NCI-H128 (cell line): Measurements from ENCODE around the gene PGAP3.

Experiments
- DNase-seq: peaks from one replicate; lab custom pipeline; 2025; ENCODE audit not compliant: unreplicated experiment; lab: John Stamatoyannopoulos, UW

The PGAP3 gene

DNA sequence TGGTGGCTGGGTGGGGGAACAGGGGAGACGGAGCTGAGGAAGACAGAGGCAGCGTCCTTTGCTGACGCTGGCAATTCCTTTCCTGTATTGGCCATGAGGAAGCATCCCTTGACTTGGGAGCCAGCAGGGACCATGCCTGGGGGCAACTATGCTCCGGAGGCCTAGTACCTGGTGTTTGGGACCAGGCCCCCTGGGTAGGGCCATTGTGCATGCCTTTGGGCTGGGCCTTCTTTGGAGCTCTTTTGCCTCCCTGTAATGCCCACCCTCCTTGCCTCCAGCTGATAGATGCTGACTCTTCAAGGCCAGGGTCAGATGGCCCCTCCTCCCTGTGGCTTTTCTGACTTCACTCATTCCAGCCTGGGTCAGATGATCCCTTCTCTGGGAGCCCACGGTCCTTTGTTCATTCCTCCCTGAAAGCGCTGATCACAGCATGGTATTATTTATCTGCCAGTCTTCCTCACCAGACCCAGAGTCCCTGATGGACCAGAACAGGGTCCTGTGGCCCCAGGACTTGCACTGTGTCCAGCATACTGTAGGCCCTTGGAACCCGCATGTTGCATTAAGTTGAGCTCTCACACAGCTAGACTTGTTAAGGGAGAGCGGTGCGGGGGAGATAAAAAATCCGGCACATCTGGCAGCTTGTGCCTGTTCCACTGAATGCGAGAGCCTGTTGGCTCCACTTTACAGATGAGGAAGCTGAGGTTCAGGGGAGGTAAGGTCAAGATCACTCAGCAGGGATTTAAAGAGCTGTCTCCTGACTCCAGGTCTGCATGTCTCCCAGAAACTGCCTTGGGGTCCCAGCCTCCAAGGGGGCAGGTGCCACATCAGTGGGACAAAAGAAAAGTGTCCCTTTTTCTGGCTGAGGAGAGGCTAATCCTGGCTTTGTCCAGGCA, 48.0 kb downstream of the PGAP3 start:
- DNase-seq, result no peak

DNA sequence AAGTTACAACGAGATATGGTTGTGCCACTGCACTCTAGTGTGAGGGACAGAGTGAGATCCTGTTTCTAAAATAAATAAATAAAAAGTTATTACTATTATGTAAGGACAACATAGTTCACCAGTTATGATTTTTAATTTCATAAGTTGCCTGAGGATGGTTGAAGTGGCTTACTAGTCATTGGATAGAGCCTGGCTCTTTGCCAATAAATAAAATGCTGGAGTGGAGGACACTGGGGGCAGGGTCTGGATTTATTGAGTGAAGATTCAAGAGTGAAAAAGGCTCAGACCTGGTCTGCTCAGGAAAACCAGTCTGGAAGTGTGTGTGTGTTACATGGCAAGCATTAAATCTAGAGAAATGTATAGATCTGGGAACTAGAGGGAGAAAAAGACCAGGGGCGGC, 48.8 kb downstream of the PGAP3 start:
- no peak for DNase-seq

DNA sequence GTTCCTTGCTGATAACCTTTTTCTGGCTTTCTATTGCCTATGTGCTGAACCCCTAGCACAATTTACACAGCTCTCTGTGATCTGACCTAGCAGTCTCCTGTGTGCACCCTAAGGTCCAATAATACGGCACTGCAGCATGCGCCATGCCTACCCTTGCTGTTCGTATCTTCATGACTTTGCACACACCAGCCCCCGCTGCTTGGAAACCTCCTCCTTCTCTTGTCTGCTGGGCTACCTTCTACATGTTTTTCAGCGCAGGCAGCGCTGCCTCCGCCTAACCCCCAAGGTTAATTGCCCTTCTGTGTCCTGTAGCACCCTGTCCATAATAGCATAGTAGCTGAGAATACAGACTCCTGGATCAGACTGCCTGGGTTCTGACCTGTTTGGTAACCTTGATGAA, 49.5 kb downstream of the PGAP3 start:
- no peak for DNase-seq

DNA sequence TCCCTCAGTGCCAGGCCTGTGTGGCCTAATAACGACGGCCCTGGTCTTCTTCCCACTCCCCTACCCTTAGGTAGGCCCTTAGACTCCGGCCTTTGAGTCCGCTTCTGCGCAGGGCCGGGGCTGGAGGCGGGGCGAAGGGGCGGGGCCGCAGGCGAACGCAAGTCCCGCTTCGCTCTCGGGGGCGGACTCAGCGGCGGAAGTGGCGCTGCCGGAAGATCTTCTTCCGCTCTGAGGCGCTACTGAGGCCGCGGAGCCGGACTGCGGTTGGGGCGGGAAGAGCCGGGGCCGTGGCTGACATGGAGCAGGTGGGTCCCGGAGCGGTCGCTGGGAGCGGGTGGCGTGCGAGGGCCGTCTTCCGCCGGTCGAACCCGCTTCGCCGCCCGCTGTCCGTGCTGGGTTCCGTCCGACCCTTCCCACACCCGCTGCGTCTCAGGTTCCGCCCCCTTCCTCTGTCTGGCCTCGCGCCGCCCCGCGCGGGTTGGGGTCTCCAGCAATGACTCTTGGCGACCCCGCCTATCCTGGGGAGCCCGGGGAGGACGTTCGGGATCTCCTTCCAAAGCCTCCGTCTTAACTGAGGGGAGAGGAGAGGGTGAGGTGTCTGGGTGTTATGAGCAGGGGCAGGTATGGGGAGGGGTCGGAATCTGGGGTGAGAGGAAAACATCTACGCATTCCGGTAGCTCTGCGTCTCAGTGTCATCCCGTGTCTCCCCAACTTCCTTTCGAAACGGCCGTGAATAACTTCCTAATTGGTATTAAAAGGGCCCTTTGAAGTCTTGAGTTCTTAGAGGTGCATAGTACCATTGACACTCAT, 50.7 kb downstream of the PGAP3 start, which contains the start of gene STARD3:
Gene STARD3, plus strand, starts transcription at position 218 of the 810 bp plus-strand sequence. CDS start 16,388 bp downstream, outside the sequence.
- DNase-seq, result peak; percentile 48

DNA sequence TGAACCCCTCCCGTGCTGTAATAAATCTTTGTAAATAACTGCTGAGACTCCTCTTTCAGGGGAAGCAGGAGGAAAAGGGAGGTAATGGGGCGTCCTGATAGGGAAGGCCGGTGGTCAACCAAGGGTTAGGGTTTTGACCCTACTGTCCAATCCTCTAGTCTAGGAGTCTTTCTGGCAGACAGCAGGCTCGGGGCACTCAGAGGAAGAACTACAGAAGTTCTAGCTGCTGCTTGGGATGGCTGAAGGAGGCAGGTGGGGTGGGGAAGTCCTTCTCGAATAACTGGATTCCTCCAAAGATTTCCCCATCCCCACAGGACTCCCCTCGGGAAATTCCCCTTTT, 51.3 kb downstream of the PGAP3 start:
- no peak for DNase-seq

DNA sequence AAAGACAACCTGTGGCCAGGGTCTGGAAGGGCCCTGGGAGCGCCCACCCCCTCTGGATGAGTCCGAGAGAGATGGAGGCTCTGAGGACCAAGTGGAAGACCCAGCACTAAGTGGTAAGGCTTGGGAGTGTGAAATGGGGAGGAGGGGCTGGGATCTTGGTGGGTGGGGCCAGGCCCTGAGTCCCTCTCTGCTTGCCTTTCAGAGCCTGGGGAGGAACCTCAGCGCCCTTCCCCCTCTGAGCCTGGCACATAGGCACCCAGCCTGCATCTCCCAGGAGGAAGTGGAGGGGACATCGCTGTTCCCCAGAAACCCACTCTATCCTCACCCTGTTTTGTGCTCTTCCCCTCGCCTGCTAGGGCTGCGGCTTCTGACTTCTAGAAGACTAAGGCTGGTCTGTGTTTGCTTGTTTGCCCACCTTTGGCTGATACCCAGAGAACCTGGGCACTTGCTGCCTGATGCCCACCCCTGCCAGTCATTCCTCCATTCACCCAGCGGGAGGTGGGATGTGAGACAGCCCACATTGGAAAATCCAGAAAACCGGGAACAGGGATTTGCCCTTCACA, 52.2 kb downstream of the PGAP3 start:
- DNase-seq, result no peak

DNA sequence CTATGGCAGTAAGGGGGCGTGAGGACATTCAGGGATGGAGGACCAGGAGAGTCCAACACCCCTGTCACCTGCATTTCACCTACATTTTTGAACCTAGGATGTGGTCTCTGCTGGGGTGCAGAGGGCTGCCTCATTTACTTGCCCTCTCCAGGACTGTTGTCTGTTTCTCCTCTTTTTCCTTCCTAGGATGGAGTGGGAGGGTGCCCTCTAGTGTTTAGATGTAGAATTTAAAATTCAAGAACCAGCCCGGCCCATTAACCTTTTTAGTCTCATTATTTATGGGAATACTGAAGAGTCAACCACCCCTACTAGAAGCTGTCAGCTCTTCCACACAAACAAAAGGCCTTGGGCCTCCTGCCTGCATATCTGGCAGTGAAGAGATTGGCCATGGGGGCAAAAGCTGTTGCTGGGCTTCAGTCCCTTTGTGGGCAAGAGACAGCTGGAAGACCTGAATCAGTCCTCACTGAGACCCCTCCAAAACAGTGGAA, 53.4 kb downstream of the PGAP3 start:
- no peak for DNase-seq

DNA sequence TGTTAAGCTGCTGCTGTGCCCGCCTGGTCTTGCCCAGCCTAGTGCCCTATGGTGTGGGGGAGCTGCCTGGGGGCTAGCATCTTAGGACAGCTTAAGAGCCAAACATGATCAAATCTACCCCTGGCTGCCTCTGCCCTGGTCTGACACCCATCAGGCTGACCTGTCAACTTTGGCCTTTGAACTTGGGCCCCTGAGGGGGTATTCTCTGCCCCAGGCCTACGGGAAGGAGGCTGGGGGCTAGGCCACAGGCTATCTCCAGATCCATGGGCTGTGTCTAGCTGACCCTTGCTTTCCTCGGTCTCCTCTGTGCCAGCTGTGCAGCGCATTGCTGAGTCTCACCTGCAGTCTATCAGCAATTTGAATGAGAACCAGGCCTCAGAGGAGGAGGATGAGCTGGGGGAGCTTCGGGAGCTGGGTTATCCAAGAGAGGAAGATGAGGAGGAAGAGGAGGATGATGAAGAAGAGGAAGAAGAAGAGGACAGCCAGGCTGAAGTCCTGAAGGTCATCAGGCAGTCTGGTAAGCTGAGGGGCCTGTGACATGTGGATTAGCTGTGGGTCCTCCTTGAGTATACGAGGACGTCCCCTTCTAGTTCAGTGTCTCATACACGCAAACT, 54.2 kb downstream of the PGAP3 start:
- no peak for DNase-seq

DNA sequence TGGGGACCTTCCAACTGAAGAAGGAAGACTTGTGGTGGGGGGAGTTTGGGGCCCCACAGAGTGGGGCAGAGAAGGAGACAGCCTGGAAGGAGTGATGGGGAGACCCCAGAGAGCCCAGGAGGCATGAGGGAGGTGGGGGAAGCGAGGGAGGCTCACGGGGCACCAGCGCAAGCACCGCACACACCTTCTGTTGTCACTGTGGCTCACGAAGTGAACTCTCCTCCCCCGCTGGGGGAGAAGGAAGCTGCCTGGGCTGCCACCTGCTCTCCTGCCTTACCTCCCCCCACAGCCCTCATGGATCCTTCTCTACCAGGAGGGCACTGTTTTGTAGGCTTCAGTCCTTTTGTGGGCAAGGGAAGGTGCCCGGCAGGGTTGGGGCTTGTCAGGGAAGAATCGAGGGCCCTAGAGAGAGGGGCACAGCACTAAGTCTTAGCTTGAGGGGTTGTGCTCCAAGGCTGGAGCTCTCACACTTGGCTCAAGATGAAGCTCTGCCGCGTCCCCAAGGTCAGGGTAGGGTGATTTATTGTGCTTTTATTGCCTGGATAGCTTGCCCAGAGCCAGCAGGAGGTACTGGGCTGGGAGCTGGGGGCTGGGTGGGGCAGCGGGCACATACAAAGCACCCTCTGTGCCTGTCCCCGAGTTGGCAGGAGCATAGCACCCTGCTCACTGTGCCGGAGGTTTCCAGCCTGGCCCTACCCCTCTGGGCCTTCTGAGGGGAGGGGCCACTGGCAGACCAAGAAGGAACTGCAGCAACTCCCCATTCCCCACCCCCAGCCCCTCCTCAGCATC, 55.5 kb downstream of the PGAP3 start:
- no peak for DNase-seq

DNA sequence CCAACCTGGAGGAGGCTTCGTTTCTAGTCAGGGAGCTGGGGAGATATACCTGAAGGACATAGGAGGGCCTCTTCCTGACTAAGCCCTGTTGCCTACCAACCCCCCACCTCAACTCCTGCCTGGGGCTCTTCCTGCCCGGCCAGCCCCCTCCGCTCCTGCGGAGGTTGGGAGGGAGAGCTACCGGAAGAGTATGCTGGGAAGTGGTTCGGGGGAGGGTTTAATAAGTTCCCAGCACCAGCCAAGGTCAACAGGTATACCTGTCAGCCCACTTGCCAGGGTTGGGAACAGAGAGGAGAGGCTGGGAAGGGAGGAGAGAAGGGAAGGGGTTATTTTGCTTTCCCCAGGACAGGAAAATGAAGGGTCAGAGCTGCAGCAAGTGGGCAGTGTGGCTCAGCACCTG, 56.5 kb downstream of the PGAP3 start:
- DNase-seq, result no peak

DNA sequence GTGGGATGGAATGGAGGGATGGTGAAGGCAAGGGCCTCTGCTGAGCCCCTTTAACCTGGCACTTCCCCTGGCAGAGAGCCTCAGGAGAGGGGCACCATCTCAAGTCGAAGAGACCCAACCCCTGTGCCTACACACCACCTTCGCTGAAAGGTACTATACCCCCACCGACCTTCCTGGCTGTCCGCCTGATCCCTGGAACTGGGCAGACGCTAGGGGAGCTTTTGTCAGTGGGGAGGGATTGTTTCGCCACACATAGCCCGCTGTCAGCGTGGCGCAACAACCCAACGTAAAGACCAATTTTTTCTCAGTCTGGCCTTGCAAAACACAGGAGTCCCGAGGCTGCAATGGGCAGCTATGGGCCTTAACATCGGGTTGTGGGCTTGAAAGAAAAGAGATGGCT, 58.0 kb downstream of the PGAP3 start:
- DNase-seq, result no peak

DNA sequence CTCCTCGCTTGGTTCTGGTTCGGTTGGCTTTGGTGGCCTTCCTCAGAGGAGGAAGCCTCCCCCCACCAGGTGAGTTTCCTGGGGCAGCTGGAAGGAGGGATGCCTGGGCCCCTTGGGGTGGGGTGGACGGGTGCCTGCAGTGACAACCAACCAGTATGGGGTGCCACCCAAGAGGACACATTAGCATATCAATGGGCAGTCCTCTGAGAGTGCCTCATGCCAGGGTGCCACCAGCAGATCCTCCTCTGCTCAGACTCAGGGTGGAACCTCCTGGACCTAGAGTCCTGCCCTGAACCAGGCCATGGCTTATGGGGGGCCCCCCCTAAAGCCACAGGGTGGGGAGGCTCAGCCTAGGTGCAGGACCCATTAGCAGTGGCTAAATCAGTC, 58.4 kb downstream of the PGAP3 start:
- no peak for DNase-seq

DNA sequence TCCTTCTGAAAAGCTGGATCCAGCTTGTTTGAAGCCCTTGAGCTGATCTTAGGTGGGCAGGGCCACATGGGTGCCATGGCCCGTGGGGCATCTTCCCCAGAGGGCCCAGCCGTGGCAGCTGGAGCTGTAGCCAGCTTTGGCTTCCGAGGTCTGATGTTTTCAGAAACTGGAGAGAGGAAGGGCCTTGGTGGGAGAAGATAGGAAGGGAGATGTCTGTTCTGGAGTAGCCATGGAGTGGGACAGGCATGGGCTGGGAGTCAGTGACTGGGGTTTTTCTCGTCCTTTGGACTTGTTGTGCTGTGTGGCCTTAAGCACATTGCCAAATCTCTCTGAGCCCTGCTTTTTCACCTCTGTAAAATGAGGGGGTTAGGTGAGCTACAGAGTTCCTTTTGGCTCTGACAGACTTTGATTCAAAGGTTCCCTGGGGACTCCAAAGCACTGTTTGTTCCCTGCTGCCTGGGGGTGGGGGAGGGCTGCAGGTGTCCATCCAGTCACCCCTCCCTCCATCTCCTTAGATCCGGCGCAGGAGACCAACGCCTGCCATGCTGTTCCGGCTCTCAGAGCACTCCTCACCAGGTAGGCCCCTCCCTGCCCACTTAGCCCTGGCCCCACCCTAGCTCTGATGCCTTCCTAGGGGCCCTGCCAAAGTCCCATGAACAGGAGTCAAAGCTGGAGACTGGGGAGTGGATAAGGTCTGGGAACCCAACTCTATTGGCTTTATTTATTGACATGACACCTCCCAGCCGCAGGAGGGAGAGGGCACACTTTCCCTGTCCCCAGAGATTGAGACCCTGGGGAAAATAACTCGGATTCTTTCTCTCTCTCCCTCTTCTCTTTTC, 59.0 kb downstream of the PGAP3 start:
- DNase-seq, result no peak

DNA sequence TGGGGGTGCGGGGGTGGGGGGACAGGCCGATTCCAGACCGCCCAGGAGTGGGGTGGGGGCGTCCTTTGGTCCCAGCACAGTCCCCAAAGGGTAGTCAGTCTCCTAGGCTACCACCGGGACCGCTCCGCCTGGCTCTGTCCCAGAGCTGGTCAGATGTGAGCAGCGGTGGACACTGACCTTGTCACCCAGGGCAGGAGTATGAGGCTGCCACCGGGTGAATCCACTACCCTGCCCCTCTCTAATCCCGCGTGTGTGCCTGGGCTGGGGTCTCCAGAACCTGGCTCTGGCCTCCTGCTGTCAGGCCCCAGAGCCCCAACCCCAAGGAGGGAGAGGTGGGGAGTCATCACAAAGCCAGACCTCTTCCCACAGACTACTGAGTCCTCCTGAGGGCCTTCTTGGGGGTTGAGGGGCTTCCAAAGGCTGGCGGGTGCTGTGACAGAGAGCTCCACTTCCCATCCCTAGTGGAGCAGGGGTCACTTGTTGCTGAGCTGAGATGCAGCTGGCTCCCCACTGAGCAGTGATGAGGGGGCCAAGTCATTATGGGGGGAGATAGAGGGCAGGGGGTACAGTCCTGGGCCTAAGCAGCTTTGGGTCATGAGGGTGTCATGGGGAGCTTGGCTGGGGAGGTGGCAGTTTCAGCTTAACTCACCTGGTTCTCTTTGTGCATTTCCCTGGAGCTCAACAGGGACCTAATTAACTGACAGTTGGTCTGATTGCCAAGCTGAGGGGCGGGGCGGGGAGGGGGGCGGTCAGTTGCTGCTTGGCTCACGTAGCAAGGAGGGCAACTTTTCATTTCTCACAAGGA, 59.9 kb downstream of the PGAP3 start:
- DNase-seq, result no peak

DNA sequence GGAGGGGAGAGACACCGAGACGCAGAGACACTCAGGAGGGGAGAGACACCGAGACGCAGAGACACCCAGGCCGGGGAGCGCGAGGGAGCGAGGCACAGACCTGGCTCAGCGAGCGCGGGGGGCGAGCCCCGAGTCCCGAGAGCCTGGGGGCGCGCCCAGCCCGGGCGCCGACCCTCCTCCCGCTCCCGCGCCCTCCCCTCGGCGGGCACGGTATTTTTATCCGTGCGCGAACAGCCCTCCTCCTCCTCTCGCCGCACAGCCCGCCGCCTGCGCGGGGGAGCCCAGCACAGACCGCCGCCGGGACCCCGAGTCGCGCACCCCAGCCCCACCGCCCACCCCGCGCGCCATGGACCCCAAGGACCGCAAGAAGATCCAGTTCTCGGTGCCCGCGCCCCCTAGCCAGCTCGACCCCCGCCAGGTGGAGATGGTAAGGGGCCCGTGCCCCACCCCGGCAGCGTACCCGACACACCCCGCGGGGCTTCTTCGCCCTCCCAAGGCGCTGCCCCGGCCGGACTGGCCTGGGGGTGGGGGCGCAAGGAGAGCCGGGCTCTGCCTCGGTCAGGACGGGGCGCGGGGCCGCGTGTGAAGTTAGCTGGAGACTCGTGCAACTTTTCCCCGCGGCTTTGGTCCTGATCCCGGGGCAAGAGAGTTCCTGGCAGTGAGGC, 60.7 kb downstream of the PGAP3 start:
- DNase-seq, result no peak

DNA sequence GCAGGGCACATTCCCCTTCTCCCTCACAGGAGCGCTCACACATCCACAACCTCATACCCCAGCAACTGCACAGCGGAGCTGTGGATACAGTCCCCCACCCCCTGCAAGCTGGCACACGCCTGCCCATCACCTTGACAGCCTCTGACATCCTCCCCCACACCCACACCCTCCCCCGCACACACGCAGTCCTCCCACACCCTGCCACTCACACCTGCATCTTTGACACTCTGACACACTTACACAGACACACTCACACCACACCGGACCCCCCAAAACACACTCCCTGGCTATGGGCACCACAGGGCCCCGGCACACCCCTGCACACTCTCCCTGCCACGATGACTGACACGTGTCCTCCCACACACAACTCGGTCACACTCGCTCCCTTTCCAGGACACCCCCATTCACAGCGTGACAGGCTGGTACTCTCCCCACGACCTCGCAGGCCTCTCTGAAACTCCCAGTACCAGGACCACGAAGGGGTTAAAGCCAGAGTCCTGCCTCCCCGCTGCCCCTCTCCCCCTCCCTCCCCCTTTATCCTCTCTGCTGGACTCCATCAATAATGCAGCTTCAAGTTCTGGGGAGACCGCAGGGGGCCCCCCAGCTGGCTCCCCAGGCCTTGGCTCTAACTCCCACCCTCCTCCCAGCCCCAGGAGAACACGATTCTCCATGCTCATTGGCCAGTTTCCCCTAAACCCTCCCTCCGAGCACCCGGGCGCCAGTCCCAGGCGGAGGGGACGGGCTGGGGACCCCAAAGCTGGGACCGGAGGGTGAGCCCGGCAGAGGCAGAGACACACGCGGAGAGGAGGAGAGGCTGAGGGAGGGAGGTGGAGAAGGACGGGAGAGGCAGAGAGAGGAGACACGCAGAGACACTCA, 61.4 kb downstream of the PGAP3 start, which contains the start of gene PPP1R1B:
Gene PPP1R1B, plus strand, starts transcription at position 782 of the 876 bp plus-strand sequence. CDS start 441 bp downstream, outside the sequence.
- no peak for DNase-seq

DNA sequence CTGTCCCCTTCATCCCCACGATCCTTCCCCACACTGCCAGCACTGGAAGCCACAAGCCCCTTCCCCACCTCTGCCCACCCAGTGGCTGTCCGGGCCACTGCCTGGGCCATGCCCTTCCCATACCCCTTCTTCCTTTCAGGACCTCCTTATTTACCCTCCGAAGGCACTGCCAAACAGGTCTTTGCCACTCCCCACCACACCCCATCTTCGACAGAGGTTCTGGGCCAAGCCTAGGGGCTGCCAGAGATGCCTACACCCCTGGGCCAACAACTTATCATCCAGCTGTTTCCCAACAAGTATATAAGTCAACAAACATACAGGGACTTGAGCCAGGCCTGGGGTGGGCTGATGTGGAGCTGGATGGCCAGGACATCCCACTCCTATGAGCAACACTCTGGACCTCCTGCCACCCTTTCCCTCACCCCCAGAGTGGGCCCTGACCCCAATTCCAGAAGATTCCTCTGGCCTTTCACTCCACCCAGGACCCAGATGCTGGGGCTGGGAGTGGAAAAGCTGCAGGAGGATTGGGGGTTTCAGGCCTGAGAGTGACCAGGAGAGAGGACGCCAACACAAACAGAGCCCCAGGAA, 62.6 kb downstream of the PGAP3 start:
- DNase-seq, result no peak
